Activated CD8-positive, alpha-beta memory T cell treated with anti-CD3 and anti-CD28 coated beads, Interleukin-2, amount 50 U/mL, for 1 hour (primary cell): ENCODE measurements around the gene FAM174B.
"Not testable (repeated sequence)": the region's sequence is repeated elsewhere in the genome, so short reads cannot be mapped to it uniquely, and the experiment has no call there.

ENCODE experiments used
- DNase-seq: peaks from one replicate; pipeline ENCODE4 v3.0.0-alpha.2; 2020; ENCODE audit errors: extremely low read depth

FAM174B gene

DNA sequence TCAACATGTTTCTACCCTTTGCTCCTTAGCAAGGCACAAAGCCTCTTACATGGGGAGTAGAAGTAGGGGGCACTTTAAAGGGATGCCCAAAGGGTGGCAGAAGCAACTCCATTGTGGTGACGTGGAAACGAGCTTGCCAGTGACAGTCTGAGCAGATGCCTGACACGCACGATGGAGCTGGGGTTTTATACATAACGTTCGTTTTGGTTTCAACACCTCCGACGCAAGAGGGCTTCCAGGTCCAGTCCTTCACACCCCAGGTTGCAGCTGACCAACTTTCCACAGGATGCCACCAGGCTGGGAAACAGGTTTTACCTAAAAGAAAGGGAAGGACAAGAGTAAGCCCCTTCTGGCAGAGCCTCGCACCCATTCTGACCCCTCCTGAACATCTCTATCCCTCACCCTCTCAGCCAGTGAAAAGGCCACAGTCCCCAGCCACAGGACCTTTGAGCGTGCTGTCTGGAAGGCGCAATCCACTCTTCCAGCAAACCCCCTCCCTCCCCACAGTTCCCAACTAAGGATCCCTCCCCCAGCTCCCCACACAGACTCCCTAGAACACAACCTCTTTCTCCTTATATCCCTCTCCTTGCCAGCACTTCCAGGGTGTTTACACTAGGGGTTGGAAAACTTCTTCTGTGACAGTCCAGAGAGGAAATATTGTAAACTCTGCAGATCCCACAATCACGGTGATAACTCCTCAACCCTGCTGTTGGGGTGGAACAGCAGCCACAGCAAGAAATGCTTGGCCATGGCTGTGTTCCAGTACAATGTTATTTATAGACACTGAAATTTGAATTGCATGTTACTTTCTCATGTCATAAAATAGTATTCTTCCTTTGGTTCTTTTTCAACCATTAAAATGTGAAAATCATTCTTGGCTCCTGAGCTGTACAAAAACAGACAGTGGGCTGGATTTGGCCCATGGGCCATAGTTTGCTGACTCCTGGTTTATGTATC lies 36.2 kb downstream of the FAM174B start:
- no peak for DNase-seq

DNA sequence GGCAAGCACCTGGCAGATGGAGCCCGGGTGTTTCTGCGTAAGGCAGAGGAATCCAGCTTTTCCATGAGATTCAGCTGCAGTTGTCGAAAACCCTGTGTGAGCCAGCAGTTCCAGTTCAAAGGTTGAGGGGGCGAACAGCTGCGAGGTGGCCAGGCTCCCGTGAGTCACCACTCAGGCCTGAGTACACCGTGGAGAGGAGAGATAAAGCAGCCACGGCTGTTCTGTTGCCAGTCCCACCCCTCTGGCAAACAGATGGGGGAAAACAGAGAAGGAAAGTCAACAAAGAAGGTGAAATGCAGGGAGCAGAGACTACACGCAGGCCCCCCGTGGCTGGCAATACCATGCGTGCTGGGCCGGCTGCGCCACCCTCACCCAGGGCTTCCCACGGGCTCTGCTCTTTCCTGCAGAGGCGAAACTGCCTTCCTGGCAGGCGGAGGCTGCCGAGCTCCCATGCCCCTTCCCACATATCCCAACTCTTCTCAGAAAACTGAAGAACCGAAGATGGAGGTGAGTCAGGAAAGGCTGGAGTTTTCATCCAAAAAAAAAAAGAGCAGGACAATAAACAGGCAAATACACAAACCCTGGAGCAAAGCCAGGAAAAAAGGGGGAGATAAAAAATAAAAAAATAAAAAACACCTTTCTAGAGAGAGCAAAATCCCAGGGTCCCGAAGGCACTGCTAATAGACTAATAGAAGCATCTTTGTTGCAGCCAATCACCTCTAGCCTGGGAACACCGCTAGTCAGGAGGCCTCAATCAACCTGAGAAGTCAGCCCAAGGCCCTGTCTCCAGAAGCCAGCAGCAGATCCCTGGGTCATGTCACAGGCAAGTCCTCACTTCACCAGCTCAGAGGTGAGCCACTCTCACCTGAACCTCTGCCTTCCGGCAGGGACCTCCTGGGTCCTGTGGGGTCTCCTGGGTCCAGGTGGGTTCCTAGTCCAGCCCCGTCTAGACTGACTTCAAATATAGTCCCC lies 37.7 kb downstream of the FAM174B start:
- no peak for DNase-seq

DNA sequence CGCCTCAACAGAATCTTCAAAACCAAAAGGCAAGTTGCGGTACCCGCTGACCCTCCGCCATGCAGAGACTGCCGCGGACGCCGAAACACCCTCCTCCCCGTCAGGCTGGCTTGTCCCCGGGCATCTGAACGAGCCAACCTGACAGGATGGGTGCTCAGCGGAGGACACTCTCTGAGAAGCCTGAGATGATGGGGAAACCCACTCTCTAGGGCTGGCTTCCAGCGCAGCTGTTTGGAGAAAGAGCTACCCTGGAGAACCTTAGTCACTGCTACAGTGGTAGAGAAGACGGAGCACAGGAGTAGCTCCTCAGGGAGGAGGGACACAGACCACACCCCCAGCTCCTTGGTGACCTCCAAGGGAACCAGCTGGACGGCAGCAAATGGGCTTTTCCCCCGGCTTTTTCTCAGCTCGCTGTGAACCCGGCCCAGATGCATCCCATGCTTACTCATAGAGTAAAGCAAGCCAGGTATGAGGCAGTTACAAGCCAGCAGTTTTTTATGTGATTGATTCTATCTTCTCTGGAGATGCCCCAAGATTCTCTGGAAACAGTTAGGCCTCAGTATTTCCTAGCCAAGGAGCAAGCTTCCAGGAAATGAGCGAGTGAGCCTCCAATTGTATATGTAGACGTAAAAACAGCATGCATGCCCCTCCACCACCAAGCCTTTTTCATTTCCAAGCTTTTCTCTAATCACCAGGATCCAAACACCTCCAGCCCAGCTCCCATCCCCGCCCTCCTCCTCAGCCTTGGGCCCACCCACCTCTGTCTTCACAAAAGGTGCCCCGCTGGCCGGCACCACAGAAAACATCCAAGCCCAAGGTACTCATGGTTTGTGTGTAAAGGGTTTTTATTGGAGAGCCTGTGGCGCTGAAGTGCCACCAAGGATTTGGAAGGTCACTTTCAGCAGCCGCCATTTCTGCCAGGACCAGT lies 38.7 kb downstream of the FAM174B start:
- no peak for DNase-seq

DNA sequence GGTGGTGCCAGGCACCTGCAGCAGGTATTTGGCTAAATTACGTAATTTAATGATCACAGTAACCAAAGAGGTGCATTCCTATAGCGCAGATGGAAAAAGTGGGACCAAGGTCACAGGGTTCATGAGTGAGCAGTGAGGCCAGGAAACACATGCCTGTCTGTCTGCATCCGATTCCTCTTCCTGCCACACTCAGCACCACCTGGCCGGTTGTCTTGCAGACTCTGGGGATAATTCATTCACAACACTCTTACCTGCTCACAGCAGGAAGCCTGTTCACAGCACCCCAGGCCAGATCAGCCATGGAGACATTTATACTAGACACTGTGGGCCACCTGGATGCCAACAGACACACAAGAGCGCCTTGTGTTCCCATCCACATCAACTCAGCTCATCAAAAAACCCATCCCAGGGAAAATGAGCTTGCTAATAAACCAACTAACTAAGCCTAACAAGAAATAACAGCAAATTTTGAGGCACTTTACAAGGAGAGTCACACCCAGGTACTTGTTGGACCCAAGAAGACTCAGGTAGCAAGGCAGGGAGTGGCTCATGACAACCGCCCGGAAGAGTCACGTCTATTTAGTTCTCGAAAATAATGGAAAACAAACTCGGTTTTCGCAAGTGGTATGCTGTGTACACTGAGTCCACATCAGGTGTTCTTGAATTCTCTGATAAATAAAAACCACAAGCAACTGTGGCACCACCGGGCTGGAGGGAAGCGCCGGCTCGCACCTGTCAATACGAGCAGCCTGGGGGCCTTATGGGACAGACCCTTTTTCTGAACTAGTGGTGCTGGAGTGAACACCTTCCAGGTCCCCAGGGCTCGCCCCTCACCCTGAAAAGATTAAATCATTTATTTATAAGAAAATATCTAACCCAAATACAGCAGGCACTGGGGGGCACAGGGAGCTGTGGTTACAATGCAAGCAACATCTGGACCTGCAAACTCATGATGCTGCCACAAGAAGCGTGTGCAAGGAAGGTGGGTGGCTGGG lies 40.5 kb downstream of the FAM174B start:
- DNase-seq = no peak

DNA sequence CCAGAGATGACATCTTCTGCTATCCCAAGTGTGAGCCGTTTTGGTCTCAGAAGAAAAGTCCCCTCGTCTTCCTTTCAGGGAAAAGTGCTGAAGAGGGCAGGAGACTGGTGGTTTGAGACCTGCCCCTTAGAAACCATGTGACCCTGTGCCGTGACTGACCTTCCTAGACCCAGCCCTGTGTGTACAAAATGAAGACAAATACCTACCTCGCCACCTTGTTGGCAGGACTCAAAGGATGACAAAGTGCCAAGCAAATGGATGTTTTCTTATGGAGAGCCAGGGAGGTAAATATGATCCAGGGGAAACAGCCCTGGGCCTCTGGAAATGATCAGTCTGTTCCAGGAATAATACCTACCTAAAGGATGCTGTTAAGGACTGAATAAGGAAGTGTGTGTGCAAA lies 41.3 kb downstream of the FAM174B start:
- DNase-seq = no peak

DNA sequence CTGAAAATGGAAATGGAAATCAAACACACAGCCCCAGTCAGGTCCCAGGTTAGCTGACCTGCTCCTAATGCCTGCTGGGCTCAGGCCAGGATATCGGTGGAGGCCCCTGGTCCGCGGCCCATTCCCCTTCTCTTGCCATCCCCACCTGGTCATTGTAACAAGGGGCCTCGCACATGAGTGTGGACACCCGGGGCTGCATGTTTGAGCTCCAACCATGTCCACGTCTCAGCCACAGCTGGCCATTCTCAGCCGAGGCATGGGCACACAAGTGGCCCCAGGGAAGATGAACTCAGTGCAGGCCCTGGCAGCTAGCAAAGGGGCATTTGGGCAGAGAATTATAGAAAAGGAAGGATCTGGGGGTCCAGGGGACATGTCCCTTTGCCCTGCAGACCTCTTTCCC lies 41.7 kb downstream of the FAM174B start:
- DNase-seq = no peak

DNA sequence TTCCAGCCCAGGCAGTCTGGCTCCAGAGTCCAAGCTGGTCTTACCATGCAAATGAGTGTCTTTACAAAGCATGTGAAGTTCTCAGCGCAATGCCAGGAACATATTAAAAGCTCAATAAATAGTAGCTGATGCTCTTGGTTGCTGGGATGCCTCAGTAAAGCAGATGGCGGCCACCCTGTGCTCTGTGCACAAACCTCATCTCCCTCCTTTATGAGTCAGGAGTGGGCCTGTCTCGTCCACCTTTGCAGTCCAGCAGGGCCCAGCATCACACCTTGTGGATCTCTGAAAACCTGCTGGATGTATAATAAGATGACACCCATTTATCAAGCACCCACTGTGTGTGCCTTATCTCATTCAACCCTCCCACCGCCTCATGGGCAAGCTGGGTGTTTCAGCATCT lies 42.7 kb downstream of the FAM174B start:
- no peak for DNase-seq

DNA sequence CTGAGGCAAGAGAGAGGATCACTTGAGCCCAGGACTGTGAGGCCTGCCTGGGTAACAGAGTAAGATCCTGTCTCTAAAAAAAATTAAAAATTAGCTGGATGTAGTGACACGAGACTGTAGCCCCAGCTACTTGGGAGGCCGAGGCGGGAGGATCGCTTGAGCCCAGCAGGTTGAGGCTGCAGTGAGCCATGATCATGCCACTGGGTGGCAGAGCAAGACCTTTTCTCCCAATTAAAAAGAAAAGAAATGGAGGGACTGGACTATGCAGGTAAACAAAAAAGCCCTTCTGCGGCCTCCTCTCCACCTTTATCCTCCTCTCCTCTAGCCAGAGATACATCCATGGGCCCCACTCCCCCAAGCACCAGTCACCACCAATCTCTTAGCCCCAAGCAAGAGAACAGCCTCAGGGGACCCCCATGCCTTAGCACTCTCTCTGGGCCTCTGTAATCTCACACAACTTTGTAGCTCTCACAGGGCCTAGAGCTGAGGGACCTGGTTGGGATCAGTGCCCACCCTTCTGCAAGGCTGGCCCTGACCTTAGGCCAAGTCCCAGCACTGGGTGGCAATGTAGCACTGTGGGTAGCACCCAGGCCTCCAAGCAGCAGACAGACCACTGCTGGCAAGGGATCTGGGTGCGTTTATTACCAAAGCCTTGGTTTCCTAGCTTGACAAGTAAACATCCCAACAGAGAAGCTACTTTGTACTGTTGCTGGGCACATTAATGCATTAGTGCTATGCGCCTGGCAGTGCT lies 43.4 kb downstream of the FAM174B start:
- DNase-seq = no peak

DNA sequence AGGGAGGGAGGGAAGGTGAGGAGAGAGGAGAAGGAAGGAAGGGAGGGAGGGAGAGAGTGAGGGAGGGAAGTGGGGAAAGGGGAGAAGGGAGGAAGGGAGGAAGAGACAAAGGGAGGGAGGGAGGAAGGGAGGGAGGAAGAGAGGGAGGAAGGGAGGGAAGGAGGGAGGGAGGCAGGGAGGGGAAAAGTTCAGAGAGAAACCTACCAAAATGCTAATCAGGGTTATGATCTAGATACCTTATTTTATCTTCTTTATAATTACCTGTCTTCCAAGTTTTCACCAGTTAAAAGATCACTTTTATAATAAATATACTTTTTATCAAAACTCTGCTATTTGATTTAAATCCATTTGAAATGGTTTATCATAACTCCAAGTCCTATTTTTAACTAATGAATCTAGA lies 44.4 kb downstream of the FAM174B start:
- no peak for DNase-seq

DNA sequence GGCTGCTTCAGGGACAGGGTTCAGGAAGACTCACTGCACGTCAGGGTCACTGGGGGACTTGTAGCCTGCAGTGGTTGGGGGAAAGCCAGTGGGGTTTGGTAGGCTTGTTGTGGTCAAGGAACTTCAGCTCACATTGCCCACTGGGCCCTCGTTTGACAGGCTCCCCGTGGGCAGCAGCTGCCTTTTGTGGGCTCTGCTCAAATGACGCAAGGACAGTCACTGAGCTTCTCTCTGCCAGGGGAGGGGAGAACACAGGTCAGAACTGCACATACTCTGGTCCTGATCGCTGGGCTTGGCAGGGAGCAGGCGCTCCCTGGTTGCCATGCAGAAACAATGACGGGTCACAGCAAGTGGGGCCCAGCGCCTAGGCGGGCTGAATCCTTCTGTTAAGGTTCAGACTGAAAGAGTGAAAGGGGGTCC lies 45.5 kb downstream of the FAM174B start:
- no peak for DNase-seq

DNA sequence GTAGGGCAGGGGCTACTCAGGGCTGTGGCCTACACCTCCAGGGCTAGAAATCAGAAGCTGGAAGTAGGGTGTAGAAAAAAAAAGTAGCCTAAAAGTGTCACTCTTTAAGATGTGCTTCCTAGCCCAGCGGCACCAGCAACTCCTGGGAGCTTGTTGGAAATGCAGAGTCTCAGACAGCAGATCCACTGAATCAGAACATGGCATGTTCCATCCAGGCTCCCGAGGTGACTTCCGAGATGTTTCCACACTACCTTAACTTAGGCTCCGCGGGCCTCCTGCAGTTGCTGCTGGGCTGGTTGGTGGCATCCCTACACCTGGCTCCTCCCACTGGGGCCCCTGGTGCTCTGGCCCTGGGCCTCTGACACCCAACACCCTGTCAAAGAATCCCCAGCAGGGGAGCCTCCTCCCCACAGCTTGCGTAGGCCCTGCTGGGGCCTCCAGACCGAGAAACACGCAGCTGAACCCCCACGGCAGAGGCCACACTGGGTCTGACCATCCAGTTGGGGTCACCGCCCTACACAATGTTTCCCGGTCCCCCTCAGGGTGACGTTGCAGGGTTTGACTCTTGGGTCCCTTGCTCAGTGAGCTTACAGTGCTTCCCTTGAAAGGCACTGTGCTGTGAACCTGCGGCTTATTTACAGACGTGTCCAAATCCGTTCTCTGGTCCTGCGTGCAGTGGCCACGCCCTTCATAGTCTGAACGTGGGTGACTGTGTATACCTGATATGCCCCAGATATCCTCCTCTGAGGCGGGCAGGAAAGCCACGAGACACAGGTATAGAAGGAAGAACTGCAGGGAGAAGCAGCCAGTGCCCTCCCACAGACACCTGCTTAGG lies 46.5 kb downstream of the FAM174B start:
- DNase-seq = no peak

DNA sequence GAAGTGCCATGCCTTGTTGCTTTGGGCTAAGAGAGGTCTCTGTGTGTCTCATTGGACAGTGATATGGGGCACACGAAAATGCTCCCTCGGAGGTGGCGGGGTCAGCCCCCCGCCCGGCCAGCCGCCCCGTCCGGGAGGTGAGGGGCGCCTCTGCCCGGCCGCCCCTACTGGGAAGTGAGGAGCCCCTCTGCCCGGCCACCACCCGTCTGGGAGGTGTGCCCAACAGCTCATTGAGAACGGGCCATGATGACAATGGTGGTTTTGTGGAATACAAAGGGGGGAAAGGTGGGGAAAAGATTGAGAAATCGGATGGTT lies 48.8 kb downstream of the FAM174B start:
- not testable (repeated sequence) for DNase-seq

DNA sequence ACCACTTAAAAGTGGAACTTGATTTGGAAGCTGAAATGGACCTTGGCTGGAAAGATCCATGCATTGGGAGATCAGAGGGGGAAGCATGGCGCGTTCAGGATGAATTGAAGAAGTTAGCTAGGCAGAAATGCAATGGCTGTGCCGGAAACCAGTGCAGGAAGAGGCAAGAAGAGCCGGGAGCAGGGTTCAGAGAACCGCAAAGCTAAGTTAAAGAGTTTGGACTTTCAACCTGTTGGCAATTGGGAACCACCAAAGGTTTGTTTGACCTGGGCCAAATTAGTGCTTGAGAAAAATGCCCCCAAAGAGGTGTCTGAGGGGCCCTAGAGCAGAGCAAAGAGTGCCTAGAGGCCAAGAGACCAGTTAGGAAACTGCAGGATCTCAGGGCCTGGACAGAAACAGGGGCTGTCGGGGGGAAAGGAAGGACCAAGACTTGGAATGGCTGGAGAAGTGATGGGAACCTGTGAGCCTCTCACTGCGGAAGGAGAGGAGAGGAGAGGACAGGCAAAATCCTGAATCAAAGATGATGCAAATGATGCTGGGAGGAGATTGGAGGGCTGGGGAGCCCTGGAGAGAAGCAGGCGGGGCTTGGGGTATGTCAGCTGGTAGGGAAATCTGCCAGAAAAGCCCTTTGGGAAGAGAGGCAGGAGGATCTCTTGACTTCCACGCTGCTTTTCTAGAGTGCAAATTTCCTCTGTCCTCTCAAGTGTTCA lies 49.3 kb downstream of the FAM174B start:
- DNase-seq = no peak

DNA sequence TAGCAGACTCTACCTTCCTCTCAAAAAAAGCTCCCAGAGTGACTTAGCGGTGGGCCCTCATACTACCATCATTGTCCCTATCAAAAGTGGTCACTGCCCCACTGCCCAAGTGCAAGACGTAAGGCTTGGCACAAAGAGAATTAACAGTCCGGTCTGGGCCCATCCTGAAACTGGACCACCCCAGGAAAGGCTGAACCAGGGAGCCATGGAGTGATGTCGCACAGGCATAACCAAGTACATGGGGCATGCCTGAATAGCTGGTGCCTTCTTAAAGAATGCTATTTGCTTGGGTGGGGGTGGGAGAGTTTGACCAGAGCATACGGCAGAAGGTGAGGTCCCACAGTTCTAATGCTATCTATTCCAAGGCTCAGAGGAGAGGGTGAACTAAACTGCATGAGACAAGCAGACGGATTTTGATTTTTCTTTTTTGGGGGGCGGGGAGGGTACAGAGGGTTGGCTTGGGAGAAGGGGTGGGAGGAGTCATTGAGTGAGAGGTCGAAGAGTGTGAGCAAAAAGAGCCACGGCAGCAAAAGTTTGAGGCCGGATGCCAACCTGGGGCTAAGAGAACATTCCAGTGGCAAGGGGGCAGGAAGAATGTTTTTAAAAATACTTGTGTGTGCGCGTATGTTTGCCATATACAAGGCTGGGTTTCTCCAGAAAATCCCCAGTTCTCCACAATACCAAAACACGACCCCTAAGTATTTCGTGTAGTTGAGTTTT lies 50.2 kb downstream of the FAM174B start:
- DNase-seq = no peak

DNA sequence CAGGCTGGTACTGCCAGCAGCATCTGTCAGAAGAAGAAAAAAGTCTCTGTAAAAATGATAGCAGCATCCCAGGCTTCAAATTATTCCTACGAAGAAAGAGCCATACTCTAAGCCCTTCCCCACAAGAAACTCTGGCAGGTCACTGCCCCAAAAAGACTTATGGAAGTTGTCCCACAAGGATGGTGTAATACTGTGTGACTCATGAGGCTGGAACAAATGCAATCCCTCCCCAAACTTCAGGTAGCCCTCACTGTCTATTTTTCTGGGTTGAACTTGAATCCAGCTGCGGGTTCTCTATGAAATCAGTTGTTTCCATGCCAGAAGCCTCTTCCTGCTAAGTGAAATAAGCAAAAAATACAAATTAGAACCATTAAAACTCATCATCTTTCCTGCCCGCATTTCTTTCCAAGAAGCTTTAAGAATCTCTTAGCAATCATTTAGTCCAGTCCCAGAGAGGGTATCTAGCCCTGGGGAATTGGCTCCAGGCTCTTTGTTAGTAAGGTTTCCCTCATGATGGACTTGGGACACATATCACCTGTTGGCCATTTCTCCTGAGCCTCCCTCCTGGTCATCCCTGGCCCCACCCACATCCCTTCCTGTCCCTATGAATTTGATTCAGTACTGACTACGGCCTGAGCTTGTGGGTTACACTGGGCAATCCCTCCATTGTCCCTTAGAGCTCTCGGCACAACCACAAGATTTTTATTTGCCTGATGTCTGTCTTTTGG lies 51.7 kb downstream of the FAM174B start:
- DNase-seq = no peak

DNA sequence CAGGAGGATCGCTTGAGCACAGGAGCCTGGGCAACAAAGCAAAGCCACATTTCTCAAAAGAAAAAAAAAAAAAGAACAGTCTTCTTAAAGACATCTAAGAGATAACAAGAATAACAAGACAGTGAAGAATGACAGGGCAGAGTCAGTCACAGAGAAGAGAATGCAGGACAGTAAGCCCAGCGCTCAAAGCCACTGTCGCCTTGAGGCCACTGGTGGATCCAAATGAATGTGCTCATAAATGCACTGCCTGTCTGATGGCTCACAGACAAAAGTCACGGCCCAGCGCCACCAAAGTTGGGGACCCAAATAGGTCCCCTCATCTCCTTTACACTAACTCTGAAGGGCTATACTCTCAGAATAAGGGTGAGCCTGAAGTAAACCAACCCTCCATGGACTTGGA lies 52.3 kb downstream of the FAM174B start:
- DNase-seq = no peak

DNA sequence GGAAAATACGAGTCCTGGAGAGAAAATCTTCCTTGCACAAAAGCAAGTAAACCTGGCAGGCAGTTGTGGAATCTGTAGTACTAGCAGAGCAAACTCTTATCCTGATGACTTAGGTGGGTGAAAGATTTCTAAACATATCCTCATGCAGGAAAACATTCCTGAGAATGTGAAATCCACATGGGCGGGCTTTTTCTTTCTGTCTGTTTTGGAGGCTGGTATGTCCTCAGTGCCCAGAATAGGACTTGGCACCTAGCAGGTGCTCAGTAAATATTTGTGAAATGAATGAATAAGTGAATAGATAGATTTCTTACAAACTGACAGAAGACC lies 53.3 kb downstream of the FAM174B start:
- no peak for DNase-seq
